CD8-positive, alpha-beta memory T cell (primary cell): ENCODE results near the gene DYNLRB1. TPM values are rescaled to one million over a fixed set of nuclear protein-coding genes. Genes with fewer than 3 reads are reported as not detected.

ENCODE experiments used
- CTCF ChIA-PET: fragments of 350-600 bp; sonication (Branson Sonifier 250); formaldehyde crosslinking; loops from one replicate; lab custom pipeline; 2021; ENCODE audit warnings: antibody characterized with exemption; lab: Charles Lee
- POLR2A ChIA-PET: fragments of 350-600 bp; sonication (Branson Sonifier 250); formaldehyde crosslinking; loops from one replicate; lab custom pipeline; 2021; ENCODE audit warnings: antibody characterized with exemption; lab: Charles Lee
- DNase-seq, 5 donors: peaks; one replicate each; pipeline versions ENCODE4 v3.0.0 to v3.0.0-alpha.2; 2020 to 2022; ENCODE audit warnings: mixed read lengths in 1 of 5
- H3K27ac ChIP-seq: one replicate; pipeline ENCODE4 v1.7.0; 2013; ENCODE audit warnings: low read depth, mild to moderate bottlenecking, low read length, moderate library complexity
- H3K27me3 ChIP-seq: 2 replicates; pipeline ENCODE4 v1.7.0; 2013; ENCODE audit warnings: low read length, mild to moderate bottlenecking; ENCODE audit not compliant: insufficient read depth, poor library complexity, severe bottlenecking
- H3K36me3 ChIP-seq: 2 replicates; pipeline ENCODE4 v1.7.0; 2013; ENCODE audit warnings: mild to moderate bottlenecking, low read length, moderate library complexity; ENCODE audit not compliant: insufficient read depth
- H3K4me1 ChIP-seq: 2 replicates; pipeline ENCODE4 v1.7.0; 2013; ENCODE audit warnings: mild to moderate bottlenecking, low read length, moderate library complexity; ENCODE audit not compliant: insufficient read depth
- H3K4me3 ChIP-seq: 2 replicates; pipeline ENCODE4 v1.7.0; 2013; ENCODE audit warnings: mild to moderate bottlenecking, low read length
- H3K9me3 ChIP-seq: 2 replicates; pipeline ENCODE4 v1.7.0; 2013; ENCODE audit warnings: mild to moderate bottlenecking, low read length
- H3K27ac Mint-ChIP-seq, 8 donors: one replicate each; pipeline ENCODE4 v1.8.0; 2020 to 2021; ENCODE audit warnings: mixed read lengths in 8 of 8, mild to moderate bottlenecking in 6 of 8, inconsistent platforms in 3 of 8, moderate library complexity in 3 of 8
- H3K27me3 Mint-ChIP-seq, 2 donors: one replicate each; pipeline ENCODE4 v1.8.0; 2020 to 2021; ENCODE audit warnings: mixed read lengths in 2 of 2, mild to moderate bottlenecking in 1 of 2, moderate library complexity in 1 of 2
- H3K36me3 Mint-ChIP-seq, 3 donors: one replicate each; pipeline ENCODE4 v1.8.0; 2020 to 2021; ENCODE audit warnings: mixed read lengths in 3 of 3, inconsistent platforms in 1 of 3, mild to moderate bottlenecking in 1 of 3
- H3K4me1 Mint-ChIP-seq, 3 donors: one replicate each; pipeline ENCODE4 v1.8.0; 2020 to 2021; ENCODE audit warnings: mixed read lengths in 3 of 3, inconsistent platforms in 1 of 3, mild to moderate bottlenecking in 1 of 3
- H3K4me3 Mint-ChIP-seq, 7 donors: one replicate each; pipeline ENCODE4 v1.8.0; 2020 to 2021; ENCODE audit warnings: mixed read lengths in 7 of 7, mild to moderate bottlenecking in 6 of 7, moderate library complexity in 4 of 7, inconsistent platforms in 2 of 7
- H3K9me3 Mint-ChIP-seq, 5 donors: one replicate each; pipeline ENCODE4 v1.8.0; 2020 to 2022; ENCODE audit warnings: mixed read lengths in 5 of 5, mild to moderate bottlenecking in 3 of 5, moderate library complexity in 2 of 5, inconsistent platforms in 1 of 5
- polyA plus RNA-seq: library from polyadenylated mRNA; unstranded; fragments of 300-500 nt; fragmentation: Illumina TruSeq; gene quantifications from one replicate; pipeline ENCODE4 v1.2.3, GENCODE V29; 2021
- total RNA-seq, 2 experiments: library from RNA; stranded (reverse); gene quantifications; one replicate each; pipeline ENCODE4 v1.2.3, GENCODE V29; 2021

Gene DYNLRB1
- total and polyA plus RNA-seq, 3 experiments from 2014 or later = 81.1 to 315 (median 81.2) TPM

- peak overlapping the region; percentile 77 to 95 (median 90) for H3K27ac Mint-ChIP-seq
- peaks cover 14 to 24% (median 15%) of the 10 kb centered on the region in 3 donors for H3K4me1 Mint-ChIP-seq
- CTCF ChIA-PET = interaction anchor here (1.0 kb wide), 1 partner anchor 19 kb away, joined by 3 read pairs; no protein-coding TSS in a partner anchor
- no peak overlapping the region for H3K4me3 ChIP-seq
- H3K27me3 ChIP-seq = no peaks in the 10 kb centered on the region
- no peaks in the 10 kb centered on the region for H3K36me3 ChIP-seq
- no peaks in the 10 kb centered on the region for H3K9me3 ChIP-seq
- peaks cover 0 to 4% (median 2%) of the 10 kb centered on the region in 3 donors for H3K36me3 Mint-ChIP-seq
- no peak for DNase-seq
- H3K9me3 Mint-ChIP-seq = no peaks in the 10 kb centered on the region
- H3K4me1 ChIP-seq = peaks cover 5% of the 10 kb centered on the region
- POLR2A ChIA-PET = no interaction called here
- no peak overlapping the region for H3K27ac ChIP-seq
- peaks cover 0 to 3% of the 10 kb centered on the region in 2 donors for H3K27me3 Mint-ChIP-seq
- H3K4me3 Mint-ChIP-seq = peak overlapping the region in 3 of 7 donors; percentile 64 to 77 (median 76)
These were observed 44.4 kb downstream of the DYNLRB1 start for GRCh38 chr20:34560614-34561013.

DNA sequence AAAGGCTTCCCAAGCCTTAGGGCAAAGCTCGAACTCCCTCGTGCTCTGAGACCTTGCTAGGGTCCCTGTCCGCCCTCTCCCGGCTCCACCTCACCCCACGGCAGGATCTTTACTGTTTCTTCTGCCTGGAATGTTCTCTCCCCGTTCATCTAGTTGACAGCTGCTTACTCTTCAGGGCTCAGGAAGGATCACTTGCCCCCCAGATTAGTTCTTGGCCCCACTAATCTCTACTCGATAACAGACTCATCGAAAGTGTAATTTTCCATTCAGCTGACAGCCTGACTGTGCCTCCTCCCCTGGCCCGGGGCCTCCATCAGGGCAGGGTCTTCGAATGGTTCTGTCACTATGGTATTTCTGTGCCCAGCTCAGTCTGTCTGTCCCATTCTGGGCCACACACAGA lies 45.4 kb downstream of the DYNLRB1 start:
- H3K27ac ChIP-seq = no peak overlapping the region
- H3K27me3 ChIP-seq = no peaks in the 10 kb centered on the region
- no peak for DNase-seq
- Mint-ChIP-seq H3K27ac (peak overlapping the region; percentile 36 to 95 (median 90)), H3K36me3 (peaks cover 0 to 4% (median 2%) of the 10 kb centered on the region in 3 donors), H3K9me3 (no peaks in the 10 kb centered on the region), H3K27me3 (peaks cover 0 to 3% of the 10 kb centered on the region in 2 donors), H3K4me3 (peak overlapping the region in 2 of 7 donors; percentile 10 to 62), H3K4me1 (peaks cover 14 to 24% (median 15%) of the 10 kb centered on the region in 3 donors)
- no peaks in the 10 kb centered on the region for H3K9me3 ChIP-seq
- no peaks in the 10 kb centered on the region for H3K36me3 ChIP-seq
- ChIA-PET CTCF (interaction anchor here (1.2 to 1.4 kb wide), 4 partner anchors 21 to 249 kb away, joined by 3 read pairs; no protein-coding TSS in a partner anchor), POLR2A (no interaction called here)
- H3K4me1 ChIP-seq = peaks cover 5% of the 10 kb centered on the region
- H3K4me3 ChIP-seq = no peak overlapping the region

GRCh38 chr20:34562641-34563040 lies 46.4 kb downstream of the DYNLRB1 start:
- POLR2A ChIA-PET = no interaction called here
- Histone ChIP-seq H3K27ac (no peak overlapping the region), H3K36me3 (no peaks in the 10 kb centered on the region), H3K4me3 (no peak overlapping the region), H3K4me1 (peaks cover 5% of the 10 kb centered on the region), H3K9me3 (no peaks in the 10 kb centered on the region), H3K27me3 (no peaks in the 10 kb centered on the region)
- CTCF ChIA-PET = interaction anchor here (1.2 to 1.4 kb wide), 4 partner anchors 22 to 250 kb away, joined by 3 read pairs; no protein-coding TSS in a partner anchor
- Mint-ChIP-seq H3K36me3 (peaks cover 0 to 10% (median 2%) of the 10 kb centered on the region in 3 donors), H3K4me3 (no peak overlapping the region), H3K9me3 (no peaks in the 10 kb centered on the region), H3K27me3 (peaks cover 0 to 3% of the 10 kb centered on the region in 2 donors), H3K27ac (peak overlapping the region in 5 of 8 donors; percentile 12 to 95 (median 77)), H3K4me1 (peaks cover 7 to 17% (median 10%) of the 10 kb centered on the region in 3 donors)
- DNase-seq = no peak

DNA sequence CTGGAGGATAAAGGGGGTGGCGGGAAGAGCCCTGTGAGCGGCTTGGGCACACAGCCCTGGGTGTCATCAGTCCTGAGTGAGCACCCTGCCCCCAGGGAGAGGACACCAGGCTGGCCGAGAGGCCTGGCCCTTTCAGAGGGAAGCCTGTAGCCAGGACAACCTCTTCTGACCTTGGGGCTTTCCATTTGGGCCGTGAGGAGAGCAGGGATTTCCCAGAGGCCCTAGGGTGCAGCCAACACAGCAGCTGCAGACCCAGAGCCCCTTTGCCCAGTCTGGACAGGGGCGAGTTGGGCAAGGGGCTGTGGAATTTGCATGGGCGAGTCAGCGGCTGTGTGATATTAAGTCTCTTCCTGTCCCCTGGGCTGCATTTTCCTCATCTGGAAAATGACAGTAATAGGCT lies 48.6 kb downstream of the DYNLRB1 start:
- Histone ChIP-seq H3K36me3 (peaks cover 5% of the 10 kb centered on the region), H3K27ac (no peak overlapping the region), H3K4me1 (no peaks in the 10 kb centered on the region), H3K27me3 (no peaks in the 10 kb centered on the region), H3K9me3 (no peaks in the 10 kb centered on the region), H3K4me3 (no peak overlapping the region)
- H3K27me3 Mint-ChIP-seq = no peaks in the 10 kb centered on the region
- peaks cover 0 to 20% (median 2%) of the 10 kb centered on the region in 3 donors for H3K36me3 Mint-ChIP-seq
- DNase-seq = no peak
- H3K4me3 Mint-ChIP-seq = no peak overlapping the region
- no peaks in the 10 kb centered on the region for H3K9me3 Mint-ChIP-seq
- peak overlapping the region in 6 of 8 donors; percentile 2 to 84 (median 32) for H3K27ac Mint-ChIP-seq
- ChIA-PET CTCF (no interaction called here), POLR2A (interaction anchor here (0.6 kb wide), 1 partner anchor 109 kb away, joined by 3 read pairs; no protein-coding TSS in a partner anchor)
- peaks cover 0 to 3% (median 2%) of the 10 kb centered on the region in 3 donors for H3K4me1 Mint-ChIP-seq

DNA sequence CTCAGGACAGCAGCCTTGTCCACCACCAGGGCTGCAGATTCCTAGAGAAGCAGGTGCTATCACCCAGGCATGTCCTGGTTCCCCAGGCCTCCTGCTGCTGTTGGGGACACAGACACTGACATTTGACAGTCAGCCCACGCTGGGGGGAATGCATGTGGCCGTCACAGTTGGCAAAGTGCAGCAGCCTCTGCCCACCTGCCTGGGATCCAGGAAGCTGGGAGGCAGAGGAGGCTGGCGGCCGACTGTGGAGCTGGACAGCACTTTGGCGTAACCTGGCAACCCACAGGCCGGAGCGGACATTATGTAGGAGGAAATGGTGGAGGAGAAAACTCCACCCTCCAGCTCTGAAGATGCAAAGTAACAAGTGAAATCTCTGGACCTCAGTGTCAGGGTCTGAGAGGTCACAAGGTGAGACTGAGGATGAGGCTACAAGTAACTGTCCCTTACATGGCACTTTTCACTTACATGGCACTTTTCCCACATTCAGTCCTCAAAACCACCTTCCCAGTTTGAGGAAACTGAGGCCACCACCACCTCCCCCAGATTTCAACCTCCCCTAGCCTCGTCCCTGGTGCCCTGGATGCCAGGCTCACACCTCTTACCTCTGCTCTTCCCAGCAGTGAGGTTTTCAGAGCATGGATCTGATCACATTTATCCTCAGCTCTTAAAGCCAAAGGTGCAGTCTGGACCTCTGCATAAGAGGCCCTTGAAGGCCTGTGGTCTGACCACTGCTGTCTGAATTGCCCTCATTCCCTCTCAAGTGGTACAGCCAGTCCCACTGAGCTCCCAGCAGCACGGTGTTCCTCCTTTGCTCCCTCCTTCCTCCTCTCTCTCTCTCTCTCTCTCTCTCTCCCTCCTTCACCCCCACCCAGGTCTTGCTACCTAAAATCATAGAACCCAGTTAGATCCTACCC lies 51.0 kb downstream of the DYNLRB1 start:
- ChIA-PET CTCF (interaction anchor here (0.7 to 1.4 kb wide), 2 partner anchors 29 to 111 kb away, joined by 3 read pairs; no protein-coding TSS in a partner anchor), POLR2A (interaction anchor here (0.6 kb wide), 1 partner anchor 71 kb away, joined by 3 read pairs; no protein-coding TSS in a partner anchor)
- Mint-ChIP-seq H3K9me3 (no peaks in the 10 kb centered on the region), H3K27ac (peak overlapping the region in 5 of 8 donors; percentile 12 to 85 (median 66)), H3K27me3 (no peaks in the 10 kb centered on the region), H3K4me1 (peaks cover 6 to 11% (median 9%) of the 10 kb centered on the region in 3 donors), H3K4me3 (no peak overlapping the region), H3K36me3 (peaks cover 5 to 37% (median 8%) of the 10 kb centered on the region in 3 donors)
- peaks cover 7% of the 10 kb centered on the region for H3K36me3 ChIP-seq
- H3K27ac ChIP-seq = no peak overlapping the region
- H3K9me3 ChIP-seq = no peaks in the 10 kb centered on the region
- H3K4me3 ChIP-seq = no peak overlapping the region
- no peaks in the 10 kb centered on the region for H3K4me1 ChIP-seq
- DNase-seq = no peak
- H3K27me3 ChIP-seq = no peaks in the 10 kb centered on the region

DNA sequence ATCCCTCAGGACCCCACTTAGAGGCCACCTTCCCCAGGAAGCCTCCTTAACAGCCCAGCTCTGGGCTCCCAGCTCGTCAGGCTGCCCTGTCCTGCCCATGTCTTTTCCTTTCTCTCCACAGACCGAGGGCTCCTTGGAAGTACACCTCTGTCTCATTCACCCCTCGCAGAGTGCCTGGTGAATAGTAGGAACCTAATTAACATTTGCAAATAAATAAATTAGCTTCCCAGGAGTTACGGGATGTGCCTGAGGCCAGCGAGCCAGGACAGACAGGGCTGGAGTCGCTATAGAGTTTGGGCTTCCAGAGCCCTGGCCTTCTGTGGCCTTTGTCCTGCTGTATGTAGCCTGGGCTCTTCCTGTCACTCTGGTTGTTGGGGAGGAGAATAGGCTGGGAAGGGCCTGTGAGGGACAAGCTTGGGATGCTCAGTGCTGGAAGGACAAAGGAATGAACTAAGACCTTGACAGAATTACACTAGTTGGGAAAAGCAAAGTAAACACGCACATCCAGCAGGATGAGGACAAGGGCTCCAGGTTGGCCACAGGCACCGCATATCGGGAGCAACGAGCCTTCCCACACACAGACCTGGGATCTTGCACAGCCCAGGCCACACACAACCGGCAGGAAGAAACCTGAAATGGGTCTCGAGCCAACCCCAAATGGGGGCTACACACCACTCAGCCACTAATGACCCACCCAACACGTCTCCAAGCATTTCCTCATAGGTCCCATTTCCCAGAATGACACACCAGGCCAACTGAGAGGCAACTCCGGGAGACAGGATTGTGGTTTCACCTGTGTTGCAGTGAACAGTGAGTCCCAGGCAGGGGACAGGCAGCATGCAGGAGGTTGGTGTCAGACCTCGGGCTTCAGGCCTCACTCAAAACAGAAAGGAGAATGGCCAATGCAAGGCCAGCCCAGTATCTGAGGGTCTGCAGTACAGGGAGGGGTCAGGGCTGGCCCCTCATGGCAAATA lies 52.0 kb downstream of the DYNLRB1 start:
- Histone ChIP-seq H3K27ac (no peak overlapping the region), H3K4me1 (no peaks in the 10 kb centered on the region), H3K36me3 (peaks cover 7% of the 10 kb centered on the region), H3K9me3 (no peaks in the 10 kb centered on the region), H3K4me3 (no peak overlapping the region), H3K27me3 (no peaks in the 10 kb centered on the region)
- no peak for DNase-seq
- CTCF ChIA-PET = interaction anchor here (0.7 to 1.4 kb wide), 2 partner anchors 30 to 112 kb away, joined by 3 read pairs; no protein-coding TSS in a partner anchor
- Mint-ChIP-seq H3K9me3 (no peaks in the 10 kb centered on the region), H3K27ac (peak overlapping the region in 6 of 8 donors; percentile 12 to 85 (median 62)), H3K4me1 (peaks cover 6 to 11% (median 9%) of the 10 kb centered on the region in 3 donors), H3K27me3 (no peaks in the 10 kb centered on the region), H3K4me3 (no peak overlapping the region), H3K36me3 (peaks cover 5 to 42% (median 9%) of the 10 kb centered on the region in 3 donors)
- POLR2A ChIA-PET = no interaction called here

GRCh38 chr20:34569598-34569997 lies 53.4 kb downstream of the DYNLRB1 start:
- H3K4me1 Mint-ChIP-seq = peaks cover 6 to 11% (median 9%) of the 10 kb centered on the region in 3 donors
- no peak overlapping the region for H3K4me3 Mint-ChIP-seq
- ChIA-PET CTCF (no interaction called here), POLR2A (no interaction called here)
- no peak overlapping the region for H3K27ac ChIP-seq
- H3K27ac Mint-ChIP-seq = no peak overlapping the region
- no peaks in the 10 kb centered on the region for H3K9me3 ChIP-seq
- no peaks in the 10 kb centered on the region for H3K27me3 ChIP-seq
- peaks cover 7% of the 10 kb centered on the region for H3K36me3 ChIP-seq
- H3K4me1 ChIP-seq = no peaks in the 10 kb centered on the region
- H3K9me3 Mint-ChIP-seq = no peaks in the 10 kb centered on the region
- no peaks in the 10 kb centered on the region for H3K27me3 Mint-ChIP-seq
- no peak for DNase-seq
- peaks cover 5 to 53% (median 14%) of the 10 kb centered on the region in 3 donors for H3K36me3 Mint-ChIP-seq
- no peak overlapping the region for H3K4me3 ChIP-seq
